Dedifferentiated amniotic fluid mesenchymal stem cell (primary cell): ENCODE data around the gene PCDHGB6.
A peak's percentile ranks its signal among the peaks of the same experiment; 100 is the strongest.
"Not testable (repeated sequence)": the region's sequence is repeated elsewhere in the genome, so short reads cannot be mapped to it uniquely, and the experiment has no call there.

Source experiments
- DNase-seq: peaks from one replicate; pipeline ENCODE4 v3.0.0-alpha.2; 2016; ENCODE audit errors: extremely low spot score

The PCDHGB6 gene

GRCh38 chr5:141407790-141408505, at the start of gene PCDHGB6:
Gene PCDHGB6, plus strand, starts transcription at chr5:141408021. Its CDS starts 182 bp downstream, at chr5:141408203.
- DNase-seq, result not testable (repeated sequence)

DNA sequence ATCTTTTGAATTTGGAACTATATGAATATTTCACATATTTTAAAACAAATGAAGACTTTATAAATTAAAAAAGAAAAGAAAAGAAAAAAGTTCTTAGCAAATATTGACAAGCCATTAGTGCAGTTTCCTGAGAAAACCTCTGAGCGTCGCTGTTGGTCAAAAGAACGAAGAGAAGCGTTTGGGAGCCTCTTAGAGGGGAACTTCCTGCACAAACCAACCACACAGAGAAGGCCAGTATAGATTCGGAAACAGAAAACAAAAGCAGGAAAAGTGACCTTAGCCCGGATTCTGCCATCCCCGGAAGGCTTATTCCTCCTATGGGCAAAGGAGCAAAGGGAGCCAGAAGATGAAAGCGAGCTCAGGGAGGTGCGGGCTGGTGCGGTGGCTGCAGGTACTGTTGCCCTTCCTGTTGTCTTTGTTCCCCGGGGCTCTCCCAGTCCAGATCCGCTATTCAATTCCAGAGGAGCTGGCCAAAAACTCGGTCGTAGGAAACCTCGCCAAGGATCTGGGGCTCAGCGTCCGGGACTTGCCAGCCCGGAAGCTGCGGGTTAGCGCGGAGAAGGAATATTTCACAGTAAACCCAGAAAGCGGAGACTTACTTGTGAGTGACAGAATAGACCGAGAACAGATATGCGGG, 47.9 kb upstream of the PCDHGB6 start, which contains the start of gene PCDHGB2:
TSS of gene PCDHGB2 (plus strand) at position 205 of the 637 bp plus-strand sequence. CDS start at position 347, 142 bp downstream.
- no peak for DNase-seq

DNA sequence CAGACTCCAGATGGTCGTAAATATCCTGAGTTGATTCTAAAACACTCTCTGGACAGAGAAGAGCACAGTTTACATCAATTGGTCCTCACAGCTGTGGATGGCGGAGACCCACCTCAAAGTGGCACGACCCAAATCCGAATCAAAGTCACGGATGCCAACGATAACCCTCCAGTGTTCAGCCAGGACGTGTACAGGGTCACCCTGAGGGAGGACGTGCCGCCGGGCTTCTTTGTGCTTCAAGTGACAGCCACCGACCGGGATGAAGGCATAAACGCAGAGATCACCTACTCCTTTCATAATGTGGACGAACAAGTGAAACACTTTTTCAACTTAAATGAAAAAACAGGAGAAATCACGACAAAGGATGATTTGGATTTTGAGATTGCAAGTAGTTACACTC, 47.1 kb upstream of the PCDHGB6 start:
- no peak for DNase-seq

DNA sequence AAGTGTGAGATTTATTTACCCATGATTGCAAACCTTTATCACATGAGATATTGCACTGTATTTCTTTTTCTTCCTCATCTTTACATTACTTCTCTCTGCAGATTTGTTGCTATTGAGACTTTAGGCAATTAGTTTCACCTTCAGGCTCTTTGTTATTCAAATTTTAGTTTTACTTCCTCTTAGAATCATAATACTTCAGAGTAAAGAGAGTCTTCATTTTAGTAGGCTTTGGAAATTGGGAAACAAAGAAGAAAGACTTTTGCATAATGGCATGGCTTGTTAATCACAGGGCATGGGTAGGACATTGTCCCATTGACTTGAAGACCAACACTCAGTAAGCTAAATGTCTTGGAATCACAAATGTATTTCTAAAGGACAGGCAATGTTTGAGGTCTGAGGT, 45.1 kb upstream of the PCDHGB6 start:
- no peak for DNase-seq

GRCh38 chr5:141363952-141364660, 43.7 kb upstream of the PCDHGB6 start, which contains the start of gene PCDHGA5:
Gene PCDHGA5, plus strand, starts transcription at chr5:141364162. Its CDS starts 169 bp downstream, at chr5:141364331.
- DNase-seq, result no peak

- DNase-seq, result no peak
Measured at GRCh38 chr5:141366016-141366896, 41.6 kb upstream of the PCDHGB6 start.

DNA sequence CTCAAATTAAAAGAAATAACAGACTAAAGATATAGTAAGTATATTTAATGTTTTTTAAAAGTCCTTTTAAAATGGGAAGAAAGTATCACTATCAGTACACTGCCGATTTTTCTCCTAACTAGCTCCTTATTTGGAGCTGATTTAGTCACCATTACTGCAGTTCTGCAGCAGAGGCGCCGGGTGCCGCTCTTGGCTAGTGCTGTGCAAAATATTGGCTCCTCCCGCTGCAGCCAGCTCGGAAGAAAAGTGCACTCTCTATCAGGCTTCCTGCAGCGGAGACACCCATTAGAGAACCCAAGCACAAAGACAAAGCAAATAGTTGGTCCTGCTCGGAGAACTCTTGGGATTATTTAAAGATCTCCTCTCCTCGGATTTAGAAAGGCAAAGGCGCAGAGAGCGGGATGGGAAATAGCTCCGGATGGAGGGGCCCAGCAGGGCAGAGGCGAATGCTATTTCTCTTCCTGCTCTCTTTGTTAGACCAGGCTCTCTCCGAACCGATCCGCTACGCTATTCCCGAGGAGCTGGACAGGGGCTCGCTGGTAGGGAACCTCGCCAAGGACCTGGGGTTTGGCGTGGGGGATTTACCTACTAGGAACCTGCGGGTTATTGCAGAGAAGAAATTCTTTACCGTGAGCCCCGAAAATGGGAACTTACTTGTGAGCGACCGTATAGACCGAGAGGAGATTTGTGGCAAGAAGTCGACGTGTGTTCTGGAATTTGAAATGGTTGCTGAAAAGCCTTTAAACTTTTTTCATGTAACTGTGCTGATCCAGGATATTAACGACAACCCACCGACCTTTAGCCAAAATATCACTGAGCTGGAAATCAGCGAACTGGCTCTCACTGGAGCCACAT, 37.6 kb upstream of the PCDHGB6 start, which contains the start of gene PCDHGB3:
TSS of gene PCDHGB3 (plus strand) at position 249 of the 855 bp plus-strand sequence. CDS start at position 402, 153 bp downstream.
- DNase-seq, result no peak

- DNase-seq, result no peak
Measured at GRCh38 chr5:141371572-141372475, 36.0 kb upstream of the PCDHGB6 start.

DNA sequence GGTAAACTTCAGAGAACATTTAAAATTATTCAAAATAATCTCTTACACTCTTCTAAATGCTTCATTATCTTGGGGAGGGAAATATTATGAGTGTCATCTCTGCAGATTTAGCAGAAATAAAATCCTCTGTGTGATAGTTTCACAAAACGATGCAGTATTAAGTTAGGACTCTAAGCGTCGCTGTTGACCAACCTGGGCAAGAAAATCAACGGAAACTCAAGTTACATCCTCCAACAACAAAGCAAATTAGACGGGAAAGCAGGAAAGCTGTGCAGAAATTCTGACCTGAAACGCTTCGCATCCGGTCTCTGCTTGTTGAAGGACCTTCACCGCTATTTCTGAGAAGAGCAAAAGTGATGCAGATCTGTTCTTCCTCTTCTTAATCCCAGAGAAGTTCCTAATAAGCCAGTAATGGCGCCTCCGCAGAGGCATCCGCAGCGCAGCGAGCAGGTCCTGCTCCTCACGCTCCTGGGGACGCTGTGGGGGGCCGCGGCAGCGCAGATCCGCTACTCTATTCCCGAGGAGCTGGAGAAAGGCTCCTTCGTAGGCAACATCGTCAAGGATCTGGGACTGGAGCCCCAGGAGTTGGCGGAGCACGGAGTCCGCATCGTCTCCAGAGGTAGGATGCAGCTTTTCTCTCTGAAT, 34.0 kb upstream of the PCDHGB6 start, which contains the start of gene PCDHGA6:
TSS of gene PCDHGA6 (plus strand) at position 219 of the 645 bp plus-strand sequence. CDS start at position 412, 193 bp downstream.
- DNase-seq, result peak; percentile 39

GRCh38 chr5:141374627-141375026, 33.2 kb upstream of the PCDHGB6 start:
- no peak for DNase-seq

- not testable (repeated sequence) for DNase-seq
Measured at GRCh38 chr5:141375444-141376155, 32.2 kb upstream of the PCDHGB6 start.

DNA sequence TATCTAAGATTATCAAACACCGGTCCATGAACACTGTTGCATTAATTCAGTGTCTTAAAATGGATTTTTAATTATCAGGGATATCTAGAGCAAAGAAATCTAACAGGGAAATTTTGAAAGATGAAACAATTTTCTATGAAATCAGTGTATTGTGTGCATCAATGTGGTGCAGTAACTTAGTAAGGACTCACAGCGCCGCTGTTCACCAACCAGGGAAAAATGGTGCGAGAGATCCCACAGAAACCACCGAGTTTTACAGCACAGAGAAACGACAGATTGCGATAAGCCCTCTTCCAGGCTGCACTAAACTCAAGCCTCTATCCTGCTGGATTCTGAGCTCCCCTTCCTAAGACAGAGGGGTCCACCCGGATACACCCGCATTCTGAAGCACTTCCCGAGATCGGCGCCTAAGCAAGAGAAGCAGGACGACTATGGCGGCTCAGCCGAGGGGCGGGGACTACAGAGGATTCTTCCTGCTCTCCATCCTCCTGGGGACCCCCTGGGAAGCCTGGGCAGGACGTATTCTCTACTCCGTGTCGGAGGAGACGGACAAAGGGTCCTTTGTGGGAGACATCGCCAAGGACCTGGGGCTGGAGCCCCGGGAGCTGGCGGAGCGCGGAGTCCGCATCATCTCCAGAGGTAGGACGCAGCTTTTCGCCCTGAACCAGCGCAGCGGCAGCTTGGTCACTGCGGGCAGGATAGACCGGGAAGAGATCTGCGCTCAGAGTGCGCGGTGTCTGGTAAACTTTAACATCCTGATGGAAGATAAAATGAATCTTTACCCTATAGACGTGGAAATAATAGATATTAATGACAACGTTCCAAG, 25.1 kb upstream of the PCDHGB6 start, which contains the start of gene PCDHGA7:
TSS of gene PCDHGA7 (plus strand) at position 274 of the 826 bp plus-strand sequence. CDS start at position 432, 158 bp downstream.
- DNase-seq, result no peak

DNA sequence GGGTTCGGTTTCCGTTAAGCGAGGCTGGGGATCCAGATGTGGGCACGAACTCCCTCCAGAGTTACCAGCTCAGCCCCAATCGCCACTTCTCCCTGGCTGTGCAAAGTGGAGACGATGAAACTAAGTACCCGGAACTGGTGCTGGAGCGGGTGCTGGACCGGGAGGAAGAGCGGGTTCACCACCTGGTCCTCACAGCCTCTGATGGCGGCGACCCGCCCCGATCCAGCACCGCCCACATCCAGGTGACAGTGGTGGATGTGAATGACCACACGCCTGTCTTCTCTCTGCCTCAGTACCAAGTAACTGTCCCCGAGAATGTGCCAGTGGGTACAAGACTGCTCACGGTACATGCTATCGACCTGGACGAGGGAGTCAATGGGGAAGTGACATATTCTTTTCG, 24.5 kb upstream of the PCDHGB6 start:
- no peak for DNase-seq

- no peak for DNase-seq
Measured at GRCh38 chr5:141384471-141385267, 23.2 kb upstream of the PCDHGB6 start.

DNA sequence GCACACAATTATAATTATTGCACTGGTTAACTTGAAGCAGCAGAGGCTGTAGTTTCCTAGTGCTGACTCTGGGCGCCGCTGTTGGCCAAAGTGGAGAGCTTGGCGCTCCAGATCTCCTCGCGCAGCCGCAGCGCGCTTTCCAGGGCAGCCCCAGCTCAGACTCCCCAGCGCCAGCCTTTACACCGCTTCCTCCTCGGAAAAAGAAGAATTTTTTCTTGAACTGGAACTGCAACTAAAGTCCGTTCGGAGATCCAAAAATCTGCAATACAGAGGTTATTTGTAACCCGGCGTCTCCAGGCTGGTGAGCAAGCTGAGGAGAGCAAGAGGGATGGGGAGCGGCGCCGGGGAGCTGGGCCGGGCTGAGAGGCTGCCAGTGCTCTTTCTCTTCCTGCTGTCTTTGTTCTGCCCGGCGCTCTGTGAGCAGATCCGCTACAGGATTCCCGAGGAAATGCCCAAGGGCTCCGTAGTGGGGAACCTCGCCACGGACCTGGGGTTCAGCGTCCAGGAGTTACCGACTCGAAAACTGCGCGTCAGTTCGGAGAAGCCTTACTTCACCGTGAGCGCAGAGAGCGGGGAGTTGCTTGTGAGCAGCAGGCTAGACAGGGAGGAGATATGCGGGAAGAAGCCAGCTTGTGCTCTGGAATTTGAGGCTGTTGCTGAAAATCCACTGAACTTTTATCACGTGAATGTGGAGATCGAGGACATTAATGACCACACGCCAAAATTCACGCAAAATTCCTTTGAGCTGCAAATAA, 20.1 kb upstream of the PCDHGB6 start, which contains the start of gene PCDHGB4:
TSS of gene PCDHGB4 (plus strand) at position 142 of the 755 bp plus-strand sequence. CDS start at position 329, 187 bp downstream.
- DNase-seq, result not testable (repeated sequence)
